ENCODE results near the gene PCBP3. TPM values are rescaled to one million over a fixed set of nuclear protein-coding genes. Genes with fewer than 3 reads are reported as not detected.

Gene PCBP3
- total and polyA plus RNA-seq, 2 of the 13 experiments (the other 11 are each of a cell fraction or from before 2014, with no cell fraction given), result not detected

DNA sequence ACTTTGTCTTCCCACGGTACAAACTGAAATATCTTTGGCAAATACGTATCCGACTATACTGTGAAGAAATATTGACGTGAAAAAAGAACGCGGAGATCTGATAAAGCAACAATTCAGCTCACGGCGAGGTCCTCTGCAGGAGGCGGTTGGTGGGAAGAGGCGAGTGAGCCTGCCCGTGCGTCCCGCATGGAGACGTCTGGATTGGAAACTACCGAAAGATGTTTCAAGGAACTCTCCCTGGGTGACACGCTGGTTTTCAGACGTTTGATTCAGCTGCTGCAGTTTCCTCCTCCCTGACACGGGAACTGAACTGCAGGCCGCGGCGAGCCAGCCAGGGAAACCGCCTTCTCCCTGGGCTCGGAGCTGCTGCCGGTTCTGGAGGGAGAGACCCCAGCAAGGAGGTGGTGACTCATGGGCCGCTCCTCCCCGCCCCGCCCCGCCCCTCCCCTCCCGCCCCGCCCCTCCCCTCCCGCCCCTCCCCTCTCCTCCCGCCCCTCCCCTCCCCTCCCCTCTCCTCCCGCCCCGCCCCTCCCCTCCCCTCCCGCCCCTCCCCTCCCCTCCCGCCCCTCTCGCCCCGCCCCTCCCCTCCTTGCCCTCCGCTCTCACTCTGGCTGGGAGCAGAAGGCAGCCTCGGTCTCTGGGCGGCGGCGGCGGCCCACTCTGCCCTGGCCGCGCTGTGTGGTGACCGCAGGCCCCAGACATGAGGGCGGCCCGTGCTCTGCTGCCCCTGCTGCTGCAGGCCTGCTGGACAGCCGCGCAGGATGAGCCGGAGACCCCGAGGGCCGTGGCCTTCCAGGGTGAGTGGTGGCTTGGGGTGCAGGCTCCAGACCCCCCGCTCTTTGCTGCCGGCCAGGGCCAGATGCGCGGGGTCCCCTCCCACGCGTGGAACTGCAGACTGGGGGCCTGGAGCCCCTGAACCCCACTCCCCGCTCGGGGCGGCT lies 337.9 kb downstream of the PCBP3 start, which contains the start of gene COL6A1 (continued):
- TF ChIP-seq MEIS1 (CRISPR knock-in tag; IDR thresholded peaks at IDR 0.05; ENCODE audit: borderline replicate concordance) (0 out of 2 replicates have a peak, but pooled peaks have one; percentile 41), RFX3 (CRISPR knock-in tag; IDR thresholded peaks at IDR 0.05) (no peak), ZBTB42 (CRISPR knock-in tag; IDR thresholded peaks at IDR 0.05) (no peak), SNRNP70 (IDR thresholded peaks at IDR 0.05; ENCODE audit: low read depth, low read length) (no peak), ZNF570 (CRISPR knock-in tag; IDR thresholded peaks at IDR 0.05; ENCODE audit: borderline replicate concordance) (no peak), ZNF451 (CRISPR knock-in tag; IDR thresholded peaks at IDR 0.05) (0 out of 2 replicates have a peak, but pooled peaks have one; percentile 19), RFX1 (IDR thresholded peaks at IDR 0.05) (no peak), FOSL2 (CRISPR knock-in tag; IDR thresholded peaks at IDR 0.05) (peak; percentile 73), KDM5B (CRISPR knock-in tag; IDR thresholded peaks at IDR 0.05; ENCODE audit: borderline replicate concordance) (no peak), MAFG (CRISPR knock-in tag; IDR thresholded peaks at IDR 0.05) (no peak), SALL1 (CRISPR knock-in tag; IDR thresholded peaks at IDR 0.05) (peak; percentile 8; the same call in 1 of the 2 replicates), ZNF543 (CRISPR knock-in tag; IDR thresholded peaks at IDR 0.05) (peak; percentile 46; the same call in 1 of the 2 replicates), ZNF724P (CRISPR knock-in tag; IDR thresholded peaks at IDR 0.05; ENCODE audit: borderline replicate concordance) (no peak), NR0B2 (CRISPR knock-in tag; IDR thresholded peaks at IDR 0.05) (no peak), RAD51 (IDR thresholded peaks at IDR 0.05; ENCODE audit: borderline replicate concordance) (no peak), ZFY (CRISPR knock-in tag; IDR thresholded peaks at IDR 0.05) (peak; percentile 65), XBP1 (CRISPR knock-in tag; IDR thresholded peaks at IDR 0.05) (no peak), MXD4 (CRISPR knock-in tag; IDR thresholded peaks at IDR 0.05) (peak; percentile 43; the same call in 1 of the 2 replicates), SKI (IDR thresholded peaks at IDR 0.05; ENCODE audit: partially characterized antibody) (no peak), ZNF234 (CRISPR knock-in tag; conservative IDR thresholded peaks at IDR 0.05) (no peak), SP1 (IDR thresholded peaks at IDR 0.05) (no peak), SP1 (CRISPR knock-in tag; IDR thresholded peaks at IDR 0.05) (no peak)
- TF ChIP-seq, protein P1, sequence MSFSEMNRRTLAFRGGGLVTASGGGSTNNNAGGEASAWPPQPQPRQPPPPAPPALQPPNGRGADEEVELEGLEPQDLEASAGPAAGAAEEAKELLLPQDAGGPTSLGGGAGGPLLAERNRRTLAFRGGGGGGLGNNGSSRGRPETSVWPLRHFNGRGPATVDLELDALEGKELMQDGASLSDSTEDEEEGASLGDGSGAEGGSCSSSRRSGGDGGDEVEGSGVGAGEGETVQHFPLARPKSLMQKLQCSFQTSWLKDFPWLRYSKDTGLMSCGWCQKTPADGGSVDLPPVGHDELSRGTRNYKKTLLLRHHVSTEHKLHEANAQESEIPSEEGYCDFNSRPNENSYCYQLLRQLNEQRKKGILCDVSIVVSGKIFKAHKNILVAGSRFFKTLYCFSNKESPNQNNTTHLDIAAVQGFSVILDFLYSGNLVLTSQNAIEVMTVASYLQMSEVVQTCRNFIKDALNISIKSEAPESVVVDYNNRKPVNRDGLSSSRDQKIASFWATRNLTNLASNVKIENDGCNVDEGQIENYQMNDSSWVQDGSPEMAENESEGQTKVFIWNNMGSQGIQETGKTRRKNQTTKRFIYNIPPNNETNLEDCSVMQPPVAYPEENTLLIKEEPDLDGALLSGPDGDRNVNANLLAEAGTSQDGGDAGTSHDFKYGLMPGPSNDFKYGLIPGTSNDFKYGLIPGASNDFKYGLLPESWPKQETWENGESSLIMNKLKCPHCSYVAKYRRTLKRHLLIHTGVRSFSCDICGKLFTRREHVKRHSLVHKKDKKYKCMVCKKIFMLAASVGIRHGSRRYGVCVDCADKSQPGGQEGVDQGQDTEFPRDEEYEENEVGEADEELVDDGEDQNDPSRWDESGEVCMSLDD (CRISPR knock-in tag; IDR thresholded peaks at IDR 0.05; ENCODE audit: borderline replicate concordance), result peak; percentile 59; the same call in 1 of the 2 replicates

Data from HepG2 (cell line).